ENCODE data around the gene ABCG1. TPM values are rescaled to one million over a fixed set of nuclear protein-coding genes. Genes with fewer than 3 reads are reported as not detected.

ABCG1 gene
- total and polyA plus RNA-seq, 12 donors: 5.5 to 26.2 (median 14.6) TPM

- Histone ChIP-seq H3K36me3 (no peaks in the 10 kb centered on the region), H3K27ac (no peak overlapping the region), H3K4me1 (peaks cover 0 to 36% (median 24%) of the 10 kb centered on the region in 9 donors), H3K4me3 (no peak overlapping the region), H3K27me3 (peaks cover 0 to 33% (median 9%) of the 10 kb centered on the region in 7 donors), H3K9me3 (no peaks in the 10 kb centered on the region)
- 87 to 90% methylated on average over 16 of the region's 16 CpGs for WGBS, 2 donors
- DNase-seq (no peak), ATAC-seq (no peak)
- intact Hi-C loops (cut with DNase I): loop anchor here in 4 of 10 donors (10.0 kb wide), 3 partner anchors 98 to 168 kb away; partner anchors contain the start of gene ABCG1 (in 1 of the 4)
- TF ChIP-seq, protein P1, sequence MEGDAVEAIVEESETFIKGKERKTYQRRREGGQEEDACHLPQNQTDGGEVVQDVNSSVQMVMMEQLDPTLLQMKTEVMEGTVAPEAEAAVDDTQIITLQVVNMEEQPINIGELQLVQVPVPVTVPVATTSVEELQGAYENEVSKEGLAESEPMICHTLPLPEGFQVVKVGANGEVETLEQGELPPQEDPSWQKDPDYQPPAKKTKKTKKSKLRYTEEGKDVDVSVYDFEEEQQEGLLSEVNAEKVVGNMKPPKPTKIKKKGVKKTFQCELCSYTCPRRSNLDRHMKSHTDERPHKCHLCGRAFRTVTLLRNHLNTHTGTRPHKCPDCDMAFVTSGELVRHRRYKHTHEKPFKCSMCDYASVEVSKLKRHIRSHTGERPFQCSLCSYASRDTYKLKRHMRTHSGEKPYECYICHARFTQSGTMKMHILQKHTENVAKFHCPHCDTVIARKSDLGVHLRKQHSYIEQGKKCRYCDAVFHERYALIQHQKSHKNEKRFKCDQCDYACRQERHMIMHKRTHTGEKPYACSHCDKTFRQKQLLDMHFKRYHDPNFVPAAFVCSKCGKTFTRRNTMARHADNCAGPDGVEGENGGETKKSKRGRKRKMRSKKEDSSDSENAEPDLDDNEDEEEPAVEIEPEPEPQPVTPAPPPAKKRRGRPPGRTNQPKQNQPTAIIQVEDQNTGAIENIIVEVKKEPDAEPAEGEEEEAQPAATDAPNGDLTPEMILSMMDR (IDR thresholded peaks at IDR 0.05): no peak
These were observed 93.7 kb downstream of the ABCG1 start for GRCh38 chr21:42312626-42313104.

- H3K27me3 ChIP-seq: peaks cover 0 to 25% (median 3%) of the 10 kb centered on the region in 7 donors
- ATAC-seq (peak in 2 of 8 donors; percentile 29 to 31), DNase-seq (no peak)
- H3K36me3 ChIP-seq: no peaks in the 10 kb centered on the region
- intact Hi-C loops (cut with DNase I): loop anchor here in 4 of 10 donors (10.0 kb wide), 3 partner anchors 99 to 169 kb away; partner anchors contain the start of gene ABCG1 (in 1 of the 4)
- TF ChIP-seq, protein P1 (IDR thresholded peaks at IDR 0.05): no peak
- no peak overlapping the region for H3K4me3 ChIP-seq
- 19 to 26% methylated on average over 13 of the region's 13 CpGs for WGBS, 2 donors
- H3K9me3 ChIP-seq: no peaks in the 10 kb centered on the region
- peaks cover 0 to 36% (median 20%) of the 10 kb centered on the region in 9 donors for H3K4me1 ChIP-seq
- H3K27ac ChIP-seq: peak overlapping the region in 1 of 10 donors; percentile 13
These were observed 94.6 kb downstream of the ABCG1 start for GRCh38 chr21:42313501-42313969.

DNA sequence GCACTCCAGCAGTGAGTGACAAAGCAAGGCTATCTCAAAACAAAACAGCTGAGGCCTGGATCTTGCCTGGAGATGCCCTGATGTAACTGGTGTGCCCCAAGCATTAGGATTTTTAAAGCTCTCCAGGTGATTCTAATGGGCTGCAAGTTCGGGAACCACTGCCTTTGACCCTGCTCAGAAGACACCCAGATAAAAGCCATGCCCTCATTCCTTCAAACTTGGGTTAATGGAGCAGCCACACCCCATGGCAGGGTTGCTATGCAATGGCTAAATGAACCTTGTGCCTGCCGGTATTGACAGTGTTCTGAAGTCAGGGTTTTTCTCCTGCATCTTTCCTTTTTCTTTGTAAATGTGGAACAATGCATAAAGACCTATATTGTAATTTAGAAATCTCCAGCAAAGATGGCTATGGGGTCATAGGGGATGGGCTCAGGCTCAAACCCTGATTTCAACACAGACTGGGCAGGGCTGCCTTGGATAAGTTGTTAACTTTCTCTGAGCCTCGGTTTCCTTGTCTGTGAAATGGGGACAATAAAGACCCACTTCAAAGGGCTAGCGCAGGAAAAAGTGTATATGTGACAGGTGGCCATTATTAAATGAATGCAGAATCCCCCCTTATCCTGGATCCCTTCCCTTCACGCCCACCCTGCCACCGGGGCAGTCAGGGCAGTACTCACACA is 95.8 kb downstream of the ABCG1 start:
- Histone ChIP-seq H3K9me3 (no peaks in the 10 kb centered on the region), H3K36me3 (no peaks in the 10 kb centered on the region), H3K27ac (peak overlapping the region in 3 of 10 donors; percentile 25 to 49 (median 39)), H3K27me3 (peaks cover 0 to 12% (median 0%) of the 10 kb centered on the region in 7 donors), H3K4me1 (peaks cover 0 to 26% (median 16%) of the 10 kb centered on the region in 9 donors), H3K4me3 (peak overlapping the region in 2 of 10 donors; percentile 11 to 13)
- 90 to 93% methylated on average over 6 of the region's 6 CpGs for WGBS, 2 donors
- ATAC-seq (no peak), DNase-seq (no peak)
- TF ChIP-seq, protein P1 (IDR thresholded peaks at IDR 0.05): no peak
- intact Hi-C loops (cut with DNase I): loop anchor here in 4 of 10 donors (10.0 kb wide), 3 partner anchors 100 to 170 kb away; partner anchors contain the start of gene ABCG1 (in 1 of the 4)

GRCh38 chr21:42315296-42315891 is 96.5 kb downstream of the ABCG1 start, which contains the start of gene TFF3:
TSS of gene TFF3 (minus strand) at chr21:42315409. CDS start at chr21:42315374, 35 bp downstream.
- no peak for DNase-seq
- 72 to 77% methylated on average over 15 of the region's 15 CpGs for WGBS, 2 donors
- TF ChIP-seq, protein P1 (IDR thresholded peaks at IDR 0.05): no peak

More at GRCh38 chr21:42315296-42315891, 96.5 kb downstream of the ABCG1 start, which contains the start of gene TFF3:
- Histone ChIP-seq H3K9me3 (no peaks in the 10 kb centered on the region), H3K27ac (peak within 1 kb of the TSS in 3 of 10 donors; percentile 25 to 49 (median 39)), H3K27me3 (peaks cover 0 to 10% (median 0%) of the 10 kb centered on the region in 7 donors), H3K4me1 (peaks cover 0 to 22% (median 16%) of the 10 kb centered on the region in 9 donors), H3K36me3 (no peaks in the 10 kb centered on the region), H3K4me3 (peak within 1 kb of the TSS in 2 of 10 donors; percentile 11 to 13)
- intact Hi-C loops (cut with DNase I): loop anchor here in 4 of 10 donors (10.0 kb wide), 3 partner anchors 101 to 171 kb away; partner anchors contain the start of gene ABCG1 (in 1 of the 4)
- ATAC-seq: peak in 6 of 8 donors; percentile 21 to 86 (median 48)

Data from heart right ventricle (tissue), 16 donors.